Muscle layer of duodenum (tissue), 2 donors: Measurements from ENCODE around the gene CYP2C8.

Source experiments
- H3K27ac ChIP-seq: one replicate; pipeline ENCODE4 v1.7.0; 2013; ENCODE audit warnings: mild to moderate bottlenecking, low read length
- H3K27me3 ChIP-seq: one replicate; pipeline ENCODE4 v1.7.0; 2013; ENCODE audit warnings: low read depth, mild to moderate bottlenecking, control low read depth, low read length
- H3K36me3 ChIP-seq, 2 donors: one replicate each; pipeline ENCODE4 v1.7.0; 2013; ENCODE audit warnings: low read length in 2 of 2, control low read depth in 1 of 2, mild to moderate bottlenecking in 1 of 2; ENCODE audit not compliant: insufficient read depth in 2 of 2, control insufficient read depth in 1 of 2
- H3K4me1 ChIP-seq, 2 donors: one replicate each; pipeline ENCODE4 v1.7.0; 2013; ENCODE audit warnings: low read length in 2 of 2, mild to moderate bottlenecking in 2 of 2, control low read depth in 1 of 2, moderate library complexity in 1 of 2; ENCODE audit not compliant: insufficient read depth in 2 of 2, control insufficient read depth in 1 of 2
- H3K4me3 ChIP-seq, 2 donors: one replicate each; pipeline ENCODE4 v1.7.0; 2013; ENCODE audit warnings: low read length in 2 of 2, low read depth in 1 of 2, mild to moderate bottlenecking in 1 of 2
- H3K9me3 ChIP-seq, 2 donors: one replicate each; pipeline ENCODE4 v1.7.0; 2013; ENCODE audit warnings: low read length in 2 of 2, control low read depth in 1 of 2, mild to moderate bottlenecking in 1 of 2; ENCODE audit not compliant: control insufficient read depth in 1 of 2
- donor health status: healthy.

CYP2C8 gene

DNA sequence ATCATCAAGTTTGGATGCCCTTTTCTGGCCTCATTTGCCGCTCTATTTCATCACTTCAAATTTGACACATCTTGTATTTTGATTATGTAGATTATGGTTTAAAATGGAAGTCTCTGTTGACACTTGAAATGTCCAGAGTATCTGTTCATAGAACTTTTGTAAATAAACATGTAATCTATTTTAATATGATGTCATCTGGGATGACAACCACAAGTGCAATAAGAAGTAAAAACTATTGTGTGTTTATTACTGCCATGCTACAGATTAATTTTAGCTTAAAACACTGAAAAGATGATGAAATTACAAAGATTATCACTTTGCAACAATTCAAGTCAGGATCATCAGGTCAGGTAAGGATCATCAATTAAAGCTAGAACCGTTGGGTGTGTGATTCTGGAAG, 30.0 kb downstream of the CYP2C8 start:
- Histone ChIP-seq H3K36me3 (no peaks in the 10 kb centered on the region), H3K9me3 (no peaks in the 10 kb centered on the region), H3K4me1 (no peaks in the 10 kb centered on the region), H3K27ac (no peak overlapping the region), H3K27me3 (no peaks in the 10 kb centered on the region), H3K4me3 (no peak overlapping the region)

GRCh38 chr10:95035332-95036295, 33.7 kb downstream of the CYP2C8 start:
- Histone ChIP-seq H3K27me3 (no peaks in the 10 kb centered on the region), H3K9me3 (no peaks in the 10 kb centered on the region), H3K4me1 (no peaks in the 10 kb centered on the region), H3K4me3 (no peak overlapping the region), H3K36me3 (no peaks in the 10 kb centered on the region), H3K27ac (no peak overlapping the region)

- no peaks in the 10 kb centered on the region for H3K4me1 ChIP-seq
- H3K36me3 ChIP-seq = no peaks in the 10 kb centered on the region
- no peak overlapping the region for H3K27ac ChIP-seq
- peaks cover 0 to 2% of the 10 kb centered on the region in 2 donors for H3K9me3 ChIP-seq
- no peaks in the 10 kb centered on the region for H3K27me3 ChIP-seq
- no peak overlapping the region for H3K4me3 ChIP-seq
These were observed 34.9 kb downstream of the CYP2C8 start for GRCh38 chr10:95034401-95034800.

- H3K27ac ChIP-seq = no peak overlapping the region
- H3K4me3 ChIP-seq = no peak overlapping the region
These were observed 37.6 kb downstream of the CYP2C8 start for GRCh38 chr10:95031656-95032055.

DNA sequence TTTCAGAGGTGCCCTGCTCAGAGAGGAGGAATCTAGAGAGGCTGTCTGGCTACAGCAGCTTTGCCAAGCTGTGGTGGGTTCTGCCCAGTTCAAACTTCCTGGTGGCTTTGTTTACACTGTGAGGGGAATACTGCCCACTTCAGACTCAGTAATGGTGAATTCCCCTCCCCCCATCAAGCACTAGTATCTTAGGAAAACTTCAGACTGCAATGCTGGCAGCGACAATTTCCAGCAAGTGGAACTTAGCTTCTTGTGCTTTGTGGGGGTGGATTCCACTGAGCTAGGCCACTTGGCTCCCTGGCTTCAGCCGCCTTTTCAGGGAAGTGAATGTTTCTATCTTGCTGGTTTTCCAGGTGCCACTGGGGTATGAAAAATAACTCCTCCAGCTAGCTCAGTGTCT, 42.8 kb downstream of the CYP2C8 start:
- Histone ChIP-seq H3K36me3 (no peaks in the 10 kb centered on the region), H3K9me3 (peaks cover 0 to 2% of the 10 kb centered on the region in 2 donors), H3K4me3 (no peak overlapping the region), H3K4me1 (no peaks in the 10 kb centered on the region), H3K27me3 (no peaks in the 10 kb centered on the region), H3K27ac (no peak overlapping the region)

More at GRCh38 chr10:95031656-95032055, 37.6 kb downstream of the CYP2C8 start:
- no peaks in the 10 kb centered on the region for H3K36me3 ChIP-seq
- no peaks in the 10 kb centered on the region for H3K4me1 ChIP-seq
- no peaks in the 10 kb centered on the region for H3K27me3 ChIP-seq
- H3K9me3 ChIP-seq = peaks cover 0 to 2% of the 10 kb centered on the region in 2 donors

DNA sequence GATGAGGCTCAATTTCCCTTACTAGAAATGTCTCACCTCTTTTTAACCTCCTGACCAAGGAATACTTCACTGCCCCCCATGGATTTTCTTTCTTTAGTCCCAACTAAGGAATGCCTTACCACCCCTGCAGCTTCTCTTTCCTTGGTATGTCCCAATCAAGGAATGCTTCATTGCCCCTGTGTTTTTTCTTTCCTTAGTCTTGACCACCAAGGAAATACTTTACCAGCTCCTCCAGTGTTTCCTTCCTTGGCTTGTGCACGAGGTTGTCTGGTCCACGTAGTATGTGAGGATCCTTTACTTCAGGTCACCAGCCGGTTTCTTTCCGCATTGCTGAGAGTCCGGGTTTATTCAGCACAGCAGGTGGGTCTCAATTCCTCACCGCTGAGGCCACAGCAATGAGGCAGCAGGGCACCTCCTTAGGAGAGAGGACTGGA, 71.5 kb downstream of the CYP2C8 start:
- Histone ChIP-seq H3K27ac (no peak overlapping the region), H3K9me3 (no peaks in the 10 kb centered on the region), H3K27me3 (no peaks in the 10 kb centered on the region), H3K4me3 (no peak overlapping the region), H3K4me1 (no peaks in the 10 kb centered on the region), H3K36me3 (no peaks in the 10 kb centered on the region)

GRCh38 chr10:94992811-94993210, 76.5 kb downstream of the CYP2C8 start:
- peaks cover 4 to 16% of the 10 kb centered on the region in 2 donors for H3K9me3 ChIP-seq
- no peaks in the 10 kb centered on the region for H3K4me1 ChIP-seq
- H3K27ac ChIP-seq = no peak overlapping the region
- no peaks in the 10 kb centered on the region for H3K36me3 ChIP-seq
- H3K27me3 ChIP-seq = no peaks in the 10 kb centered on the region
- H3K4me3 ChIP-seq = no peak overlapping the region

DNA sequence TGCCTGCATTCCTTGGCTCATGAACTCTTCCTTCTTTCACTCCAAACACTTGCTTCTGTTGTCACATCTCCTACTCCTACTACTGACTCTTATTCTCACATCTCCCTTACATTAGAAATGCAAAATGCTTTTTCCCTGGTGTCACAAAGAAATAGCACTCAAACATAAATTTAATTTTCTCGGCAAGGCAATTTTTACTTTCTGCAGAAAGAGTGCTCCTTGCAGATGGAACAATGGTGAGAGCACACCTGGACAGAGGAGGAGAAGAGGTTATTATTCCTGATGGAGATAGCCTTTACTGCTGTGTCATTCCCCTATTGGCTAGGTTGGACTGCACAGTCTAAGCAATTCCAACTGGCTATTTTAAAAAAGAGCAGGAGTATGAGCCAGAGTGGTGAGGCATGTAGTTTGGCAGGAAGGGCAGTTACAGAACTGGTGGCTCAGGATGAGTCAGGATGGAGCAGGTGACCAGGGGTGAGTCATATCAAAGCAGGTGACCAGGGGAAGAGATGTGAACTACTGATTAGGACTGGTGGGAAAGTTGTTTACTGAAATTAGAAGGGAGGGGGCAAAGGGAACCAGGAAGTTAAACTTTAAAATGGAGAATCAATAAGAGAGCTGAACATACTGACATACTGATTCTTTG, 77.9 kb downstream of the CYP2C8 start:
- no peak overlapping the region for H3K27ac ChIP-seq
- peaks cover 4 to 16% of the 10 kb centered on the region in 2 donors for H3K9me3 ChIP-seq
- H3K4me3 ChIP-seq = peak overlapping the region in 1 of 2 donors; percentile 24
- no peaks in the 10 kb centered on the region for H3K36me3 ChIP-seq
- no peaks in the 10 kb centered on the region for H3K27me3 ChIP-seq
- no peaks in the 10 kb centered on the region for H3K4me1 ChIP-seq

- H3K9me3 ChIP-seq = peaks cover 4 to 16% of the 10 kb centered on the region in 2 donors
These were observed 80.1 kb downstream of the CYP2C8 start for GRCh38 chr10:94989192-94989591.

More at GRCh38 chr10:94989192-94989591, 80.1 kb downstream of the CYP2C8 start:
- Histone ChIP-seq H3K4me1 (no peaks in the 10 kb centered on the region), H3K36me3 (no peaks in the 10 kb centered on the region), H3K27me3 (no peaks in the 10 kb centered on the region), H3K4me3 (no peak overlapping the region), H3K27ac (no peak overlapping the region)
